Fibroblast of skin of left biceps (primary cell): ENCODE measurements around the gene OGN.

ENCODE experiments used
- DNase-seq, 2 experiments: peaks; one replicate each; pipeline ENCODE4 v3.0.0-alpha.2; 2013; ENCODE audit warnings: low read depth in 2 of 2

Gene OGN

GRCh38 chr9:92405818-92406217 is 1.4 kb upstream of the OGN start:
- no peak for DNase-seq

- no peak for DNase-seq
These were observed 1.3 kb downstream of the OGN start for GRCh38 chr9:92402826-92403745.

GRCh38 chr9:92402360-92402759 is 2.0 kb downstream of the OGN start:
- no peak for DNase-seq

DNA sequence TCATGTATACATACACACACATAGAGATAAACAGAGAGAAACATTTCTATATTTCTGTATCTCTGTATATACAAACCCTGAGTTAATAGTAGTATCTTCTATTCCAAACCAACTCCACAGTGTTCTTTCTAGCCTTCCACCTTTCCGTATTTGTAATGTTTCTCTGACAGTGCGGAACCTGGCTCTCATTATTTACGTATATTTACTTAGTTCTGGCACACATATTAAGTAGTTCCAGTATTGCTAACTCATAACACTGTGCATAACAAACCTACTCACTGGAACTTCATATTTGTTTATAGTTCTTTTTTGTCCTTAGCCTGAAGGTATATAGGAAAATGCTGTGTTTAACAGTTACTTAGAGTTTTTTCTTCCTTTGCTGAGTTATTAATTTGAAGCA is 6.5 kb downstream of the OGN start:
- no peak for DNase-seq

- no peak for DNase-seq
These were observed 8.8 kb downstream of the OGN start for GRCh38 chr9:92395617-92396016.

DNA sequence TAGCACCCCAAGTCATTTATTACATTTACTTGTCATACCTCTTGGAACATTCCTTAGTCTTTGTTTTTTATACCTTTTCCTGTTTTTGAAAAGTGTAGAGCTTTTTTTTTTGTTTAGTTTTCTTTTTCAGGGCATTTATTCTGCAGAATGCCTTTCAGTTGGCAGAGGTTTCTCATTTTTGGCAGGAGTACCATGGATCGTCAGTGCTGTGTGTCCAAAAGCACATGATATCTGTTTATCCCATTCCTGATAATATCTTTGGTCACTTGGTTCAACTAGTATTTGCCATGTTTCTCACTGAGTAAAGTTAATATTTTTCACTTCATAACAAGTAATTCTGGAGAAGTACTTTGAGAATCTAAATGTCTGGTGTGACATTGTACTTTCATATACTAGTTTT is 10.7 kb downstream of the OGN start:
- DNase-seq: no peak

DNA sequence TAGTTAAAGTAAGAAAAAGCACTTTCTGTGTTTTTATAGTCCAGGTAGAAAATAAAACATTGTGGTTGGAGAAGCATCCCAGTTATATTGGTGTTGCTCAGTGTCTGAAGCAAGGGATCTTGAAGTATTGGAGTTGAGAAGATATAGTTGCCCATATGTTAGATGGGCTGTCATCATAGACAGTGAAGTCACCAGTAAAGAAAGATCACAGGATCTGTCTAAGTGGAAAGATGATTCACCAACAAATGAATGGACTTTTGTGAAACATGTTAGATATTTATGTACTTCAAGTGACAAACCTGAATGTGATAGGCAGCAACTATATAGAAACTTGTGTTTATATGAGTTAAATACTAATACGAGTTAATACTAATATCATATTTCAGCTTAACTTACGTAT is 11.7 kb downstream of the OGN start:
- no peak for DNase-seq

DNA sequence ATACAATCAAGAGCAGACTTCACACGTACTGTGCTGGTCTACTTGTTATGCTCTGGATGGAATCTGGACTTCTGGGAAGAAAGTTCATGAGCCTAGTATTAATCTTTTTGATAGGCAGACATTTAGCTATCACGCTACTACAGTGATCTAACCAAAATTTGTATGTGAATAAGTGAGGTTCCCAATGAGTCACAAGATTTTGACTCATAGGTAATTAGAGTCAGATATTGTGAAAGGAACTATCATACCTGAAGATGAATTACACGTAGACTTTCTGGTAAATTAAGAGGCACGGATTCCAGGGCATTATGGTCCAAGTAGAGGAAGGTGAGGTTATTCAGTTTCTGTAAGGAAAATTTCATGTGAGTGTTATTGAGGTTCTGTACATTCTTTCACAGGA is 18.4 kb downstream of the OGN start:
- DNase-seq: no peak

DNA sequence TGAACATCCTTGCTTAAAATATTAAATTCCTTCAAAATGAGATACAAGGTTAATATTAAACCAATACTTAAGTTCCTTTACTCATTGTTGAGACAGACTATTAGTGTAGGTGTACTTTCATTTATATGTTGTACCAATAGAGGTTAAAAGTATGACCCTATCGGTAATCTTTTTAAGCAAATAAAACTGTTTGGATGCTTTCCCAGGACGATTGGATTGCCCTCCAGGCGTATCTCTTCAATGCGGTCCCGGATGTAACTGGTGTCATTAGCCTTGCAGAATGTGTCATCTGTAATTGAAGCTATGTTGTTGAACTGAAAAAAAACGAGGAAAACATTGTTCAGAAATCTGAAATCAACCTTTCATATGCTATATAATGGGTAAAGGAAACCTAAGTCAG is 18.9 kb downstream of the OGN start:
- no peak for DNase-seq

GRCh38 chr9:92385001-92385400 is 19.4 kb downstream of the OGN start:
- no peak for DNase-seq

GRCh38 chr9:92384375-92384774 is 20.0 kb downstream of the OGN start:
- DNase-seq: no peak

GRCh38 chr9:92381775-92382174 is 22.6 kb downstream of the OGN start:
- DNase-seq: no peak

DNA sequence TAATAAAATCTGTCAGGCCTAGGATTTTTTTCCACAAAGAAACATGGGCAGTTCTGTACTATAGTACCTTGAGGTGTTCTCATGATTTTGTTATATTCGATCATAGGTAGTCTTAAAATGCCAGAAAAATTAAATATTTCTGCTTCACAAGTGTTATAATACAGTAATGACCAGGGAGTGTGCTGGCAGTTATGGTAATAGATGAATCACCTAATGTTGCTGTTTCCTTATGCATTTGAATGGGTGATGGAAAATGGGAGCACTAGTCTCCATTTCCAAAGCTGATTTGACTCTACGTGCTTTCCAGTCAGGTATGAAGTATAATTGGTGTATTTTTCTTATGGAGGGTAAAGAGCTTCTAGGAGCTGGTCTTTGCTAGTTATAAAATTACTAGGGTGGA is 23.8 kb downstream of the OGN start:
- no peak for DNase-seq

GRCh38 chr9:92378865-92379560 is 25.4 kb downstream of the OGN start:
- DNase-seq: peak; percentile 56 to 67

DNA sequence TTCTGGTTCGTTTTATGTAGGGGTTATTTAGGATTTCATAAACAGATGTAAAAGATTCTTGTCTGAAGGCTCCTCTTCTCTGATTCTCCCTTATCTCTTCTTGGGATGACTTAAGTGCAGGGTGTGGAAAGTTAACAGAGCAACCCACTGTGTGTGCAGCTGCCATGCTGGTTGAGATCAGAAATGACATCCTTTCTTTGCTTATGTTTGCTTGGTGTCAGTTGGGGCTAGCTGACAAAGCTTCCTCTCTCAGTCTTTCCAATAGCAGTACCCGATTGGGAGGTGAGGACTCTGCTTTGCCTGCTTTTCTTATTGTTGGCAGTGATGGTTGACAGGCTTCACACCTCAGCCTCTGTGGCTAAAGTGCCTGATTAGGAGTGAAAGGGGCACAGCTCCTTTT is 26.5 kb downstream of the OGN start:
- no peak for DNase-seq

DNA sequence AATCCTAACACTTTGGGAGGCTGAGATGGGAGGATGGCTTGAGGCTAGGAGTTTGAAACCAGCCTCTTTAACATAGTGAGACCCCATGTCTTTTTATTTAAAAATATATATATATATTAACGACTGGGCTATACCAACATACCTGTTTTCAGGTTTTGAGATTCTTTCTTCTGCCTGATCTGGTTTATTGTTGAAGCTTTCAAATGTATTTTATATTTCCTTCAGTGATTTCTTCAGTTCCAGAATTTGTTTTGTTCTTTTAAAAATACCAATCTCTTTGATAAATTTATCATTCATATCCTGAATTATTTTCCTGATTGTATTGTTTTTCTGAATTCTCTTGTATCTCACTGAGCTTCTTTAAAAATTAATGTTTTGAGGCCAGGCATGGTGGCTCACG is 31.2 kb downstream of the OGN start:
- DNase-seq: no peak

GRCh38 chr9:92369075-92369474 is 35.3 kb downstream of the OGN start:
- no peak for DNase-seq

DNA sequence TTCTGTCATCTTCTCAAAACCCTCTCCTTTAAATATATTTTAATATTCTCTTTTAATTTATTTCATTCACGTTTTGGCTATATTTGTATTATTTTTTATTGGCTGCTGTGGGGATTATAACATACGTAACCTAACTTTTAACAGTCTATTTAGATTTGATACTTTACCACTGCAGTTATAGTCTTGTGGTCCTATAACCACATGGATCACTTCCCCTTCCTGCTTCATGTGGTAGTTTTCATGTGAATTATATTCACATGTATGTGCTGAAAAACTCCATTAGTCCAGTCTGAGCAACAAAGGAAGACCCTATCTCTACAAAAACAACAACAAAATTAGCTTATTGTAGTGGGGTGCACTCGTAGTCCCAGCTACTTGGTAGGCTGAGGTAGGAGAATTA is 44.3 kb downstream of the OGN start:
- no peak for DNase-seq

GRCh38 chr9:92359394-92359995 is 44.9 kb downstream of the OGN start:
- DNase-seq: no peak

DNA sequence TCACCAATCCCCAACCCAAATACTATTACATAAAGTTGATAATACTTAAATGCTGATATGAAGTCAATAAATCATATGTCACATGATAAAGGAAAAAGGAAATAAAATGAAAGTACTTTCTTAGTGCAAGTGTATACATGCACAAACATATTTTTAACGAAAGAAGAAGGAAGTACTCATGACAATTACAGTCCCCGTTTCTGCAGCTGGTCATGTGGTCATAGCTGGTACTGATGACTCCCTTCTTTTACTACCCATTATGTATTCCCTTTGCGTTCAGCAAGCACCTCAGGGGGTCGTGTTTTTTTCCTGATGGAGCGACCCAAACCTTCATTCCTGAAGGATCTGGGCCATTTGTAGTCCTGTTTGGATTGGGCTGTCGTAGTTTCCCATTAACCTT is 51.3 kb downstream of the OGN start:
- DNase-seq: no peak

DNA sequence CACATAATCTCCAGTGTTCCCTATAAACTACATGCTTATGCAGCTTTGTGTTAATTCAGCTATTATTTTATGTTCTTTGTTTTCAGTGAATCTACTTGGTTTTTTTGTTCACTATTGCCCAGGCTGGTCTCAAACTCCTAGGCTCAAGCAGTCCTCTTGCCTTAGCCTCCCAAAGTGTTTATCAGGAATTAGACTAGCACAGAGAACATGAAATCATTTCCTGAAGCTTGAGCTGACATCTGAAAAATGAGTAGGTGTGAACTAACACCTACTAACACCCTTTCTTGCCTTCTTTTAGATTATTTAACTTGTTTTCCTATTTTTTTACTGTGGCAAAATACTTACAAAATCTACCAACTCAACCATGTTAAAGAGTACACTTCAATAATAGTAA is 53.6 kb downstream of the OGN start:
- no peak for DNase-seq

DNA sequence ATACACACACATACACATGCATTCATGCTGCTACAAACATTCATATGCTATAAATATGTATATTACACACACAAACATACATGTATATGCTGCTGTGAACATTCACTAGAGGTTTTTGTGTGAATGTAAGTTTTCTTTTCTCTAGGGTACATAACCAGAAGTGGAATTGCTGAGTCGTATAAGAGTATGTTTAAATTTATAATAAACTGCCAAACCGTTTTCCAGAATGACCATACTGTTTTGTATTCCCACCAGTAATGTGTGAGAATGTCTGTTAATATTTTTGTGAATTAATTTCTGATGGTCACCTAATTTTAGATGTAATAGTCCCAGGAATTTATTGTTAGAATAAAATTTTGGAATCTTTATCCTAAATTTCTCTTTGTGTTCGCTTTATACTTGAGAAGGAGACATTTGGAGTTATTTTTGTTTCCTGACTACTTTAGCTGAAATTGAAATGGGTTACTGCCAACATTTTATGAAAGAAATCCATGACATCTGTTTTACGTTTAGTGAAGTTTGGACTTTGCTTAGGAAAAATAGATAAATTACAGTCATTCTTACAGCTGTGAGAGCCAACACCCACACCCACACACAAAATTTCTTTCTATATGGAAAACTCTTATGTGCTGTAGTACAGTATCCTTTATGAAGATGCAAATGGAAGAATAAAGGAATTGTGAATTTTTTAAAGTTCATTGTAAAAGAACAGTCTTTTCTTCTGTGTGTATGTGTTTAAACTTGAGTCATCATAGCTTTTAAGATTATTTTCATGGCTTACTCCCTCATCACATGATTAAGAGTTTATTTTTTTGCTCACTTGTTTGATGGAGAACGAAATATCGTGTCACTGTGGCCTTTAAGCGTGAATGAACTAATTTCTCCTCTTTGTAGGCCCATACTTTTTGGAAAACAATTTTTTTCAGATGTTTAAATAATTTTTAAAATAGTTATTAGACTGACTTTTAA is 54.3 kb downstream of the OGN start:
- DNase-seq: peak; percentile 65 to 68
